Epidermal melanocyte (primary cell): Measurements from ENCODE around the gene MROH2A.

ENCODE experiments used
- DNase-seq: peaks from one replicate; pipeline ENCODE4 v3.0.0; 2011; ENCODE audit warnings: low spot score; ENCODE audit not compliant: insufficient read length

MROH2A gene

DNA sequence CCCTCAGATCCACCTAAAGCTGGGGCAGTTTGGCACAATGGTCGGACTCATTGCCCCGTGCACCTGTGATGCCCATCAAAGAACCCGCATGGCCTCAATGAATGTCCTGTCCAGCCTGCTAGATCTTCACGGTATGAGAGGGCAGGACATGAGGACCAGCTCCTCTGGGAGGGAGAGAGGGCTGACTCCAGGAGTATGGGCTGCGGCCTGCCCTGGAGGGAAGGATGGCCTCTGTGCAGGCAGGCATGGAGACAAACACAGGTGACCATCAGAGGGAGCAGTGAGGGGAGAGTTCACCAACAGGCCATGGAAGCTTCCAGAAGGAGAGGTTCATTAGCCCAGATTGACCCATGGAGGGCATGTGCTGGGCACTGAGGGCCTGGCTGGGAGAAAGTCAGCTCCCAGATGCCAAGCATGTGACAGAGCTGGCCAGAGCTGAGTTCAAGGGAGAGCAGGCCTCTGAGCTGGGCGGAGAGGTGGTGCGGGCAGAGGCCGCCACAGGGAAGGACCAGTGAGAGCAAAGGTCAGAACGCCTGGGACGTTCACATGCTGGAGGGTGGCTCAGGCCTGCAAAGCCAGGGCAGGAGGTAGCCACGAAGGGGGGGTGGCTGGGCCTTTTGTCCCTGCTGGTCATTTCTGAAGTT lies 40.0 kb downstream of the MROH2A start:
- no peak for DNase-seq

DNA sequence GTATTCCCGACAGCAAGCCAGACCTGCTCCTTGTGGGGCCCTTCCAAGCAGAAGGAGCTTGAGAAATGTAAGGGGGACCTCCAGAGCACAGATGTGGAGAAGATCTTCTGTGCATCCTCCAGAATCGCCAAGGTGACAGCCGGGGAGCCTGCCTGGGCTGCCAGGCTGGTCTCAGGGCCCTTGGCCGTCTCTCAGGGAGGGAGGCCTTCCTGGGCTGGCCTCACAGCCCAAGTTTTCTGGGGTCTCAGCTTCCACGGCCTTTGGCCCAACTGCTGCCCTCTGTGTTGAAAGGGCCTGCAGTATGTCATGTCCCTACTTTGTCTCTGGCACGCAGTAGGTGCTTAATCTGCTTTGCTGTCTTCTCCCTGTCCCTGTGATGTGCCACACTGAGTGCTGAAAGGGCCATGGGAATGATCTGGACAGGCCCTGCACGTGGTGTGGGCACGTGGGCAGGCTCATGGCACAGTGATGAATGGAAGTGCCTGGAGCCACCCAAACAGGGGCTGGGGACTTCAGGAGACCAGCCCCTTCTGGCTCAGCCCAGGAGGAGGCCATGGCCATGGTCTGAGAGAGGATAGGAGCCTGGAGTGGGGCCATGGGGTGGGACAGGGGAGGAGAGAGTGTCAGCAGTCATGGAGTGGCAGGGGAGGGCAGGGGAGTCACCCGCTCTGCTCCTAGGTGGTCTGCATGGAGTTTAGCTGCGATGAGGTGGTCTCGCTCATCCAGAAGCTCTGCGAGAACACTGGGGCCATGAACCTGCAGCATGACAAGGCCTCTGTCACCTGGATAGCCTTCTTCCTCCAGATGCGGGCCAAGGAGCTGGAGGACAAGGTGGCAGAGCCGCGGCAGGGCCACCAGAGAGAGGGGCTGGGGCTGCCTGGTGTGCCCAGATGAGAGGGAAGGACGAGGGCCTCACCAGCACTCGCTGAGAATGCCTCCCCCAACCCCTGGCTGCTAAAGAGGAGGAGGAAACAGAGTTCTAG lies 40.8 kb downstream of the MROH2A start:
- no peak for DNase-seq

GRCh38 chr2:233819884-233820773 lies 42.0 kb downstream of the MROH2A start:
- no peak for DNase-seq

DNA sequence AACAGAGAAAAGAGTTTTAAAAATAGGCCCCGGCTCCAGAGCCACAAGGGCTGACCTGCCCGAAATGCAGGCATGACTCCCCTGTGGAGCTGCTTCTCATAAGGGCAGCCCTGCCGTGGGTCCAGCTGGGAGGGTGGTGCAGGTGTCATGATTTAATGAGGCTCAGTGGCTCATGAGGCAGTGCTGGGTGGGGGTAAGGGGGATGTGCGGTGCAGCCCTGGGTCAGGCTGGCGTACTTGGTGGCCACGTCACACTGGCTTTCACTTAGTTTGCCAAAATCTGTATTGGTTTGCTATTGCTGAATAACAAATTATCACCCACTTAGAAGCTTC lies 42.6 kb downstream of the MROH2A start:
- no peak for DNase-seq

DNA sequence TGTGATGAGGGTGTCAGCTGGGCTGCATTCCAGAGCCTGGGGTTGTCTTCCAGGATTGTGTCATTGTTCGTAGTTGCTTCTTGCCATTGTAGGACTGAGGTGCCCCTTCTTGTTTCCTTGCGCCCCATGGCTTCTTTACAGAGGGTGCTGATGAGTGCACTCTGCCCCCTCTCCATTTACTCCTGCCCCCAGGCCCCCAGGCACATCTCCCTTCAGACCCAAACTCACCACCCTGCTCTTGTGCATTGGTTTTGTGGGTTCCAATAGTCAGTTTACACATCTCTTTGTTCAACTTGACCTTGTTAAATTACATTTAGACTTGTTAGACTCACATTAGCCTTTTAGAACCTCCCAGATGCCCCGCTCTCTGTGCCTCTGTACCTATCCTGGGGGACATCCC lies 43.1 kb downstream of the MROH2A start:
- no peak for DNase-seq

GRCh38 chr2:233821709-233822100 lies 43.6 kb downstream of the MROH2A start:
- no peak for DNase-seq

- DNase-seq: no peak
These were observed 44.1 kb downstream of the MROH2A start for GRCh38 chr2:233822101-233822771.

- DNase-seq: no peak
These were observed 44.9 kb downstream of the MROH2A start for GRCh38 chr2:233822781-233823730.

GRCh38 chr2:233823731-233824121 lies 45.6 kb downstream of the MROH2A start:
- DNase-seq: no peak

DNA sequence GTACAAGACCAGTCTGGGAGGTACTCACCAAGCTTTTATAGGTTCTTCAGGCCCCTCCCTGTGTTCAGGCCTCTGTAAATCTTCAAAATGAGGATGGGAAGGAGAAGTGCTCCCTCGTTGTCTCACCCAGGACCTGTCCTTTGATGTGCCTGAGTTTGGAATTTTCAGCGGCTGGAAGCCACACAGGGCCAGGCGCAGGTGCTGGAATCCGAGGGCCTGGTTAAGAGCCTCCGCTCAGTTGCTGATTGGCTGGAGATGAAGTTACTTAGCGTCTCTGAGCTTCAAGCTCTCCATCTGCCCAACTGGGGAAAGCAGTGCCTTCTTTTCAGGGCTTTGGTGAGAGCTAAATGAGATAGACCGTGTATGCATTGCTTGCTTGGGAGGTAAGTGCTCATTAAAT lies 46.2 kb downstream of the MROH2A start:
- no peak for DNase-seq

DNA sequence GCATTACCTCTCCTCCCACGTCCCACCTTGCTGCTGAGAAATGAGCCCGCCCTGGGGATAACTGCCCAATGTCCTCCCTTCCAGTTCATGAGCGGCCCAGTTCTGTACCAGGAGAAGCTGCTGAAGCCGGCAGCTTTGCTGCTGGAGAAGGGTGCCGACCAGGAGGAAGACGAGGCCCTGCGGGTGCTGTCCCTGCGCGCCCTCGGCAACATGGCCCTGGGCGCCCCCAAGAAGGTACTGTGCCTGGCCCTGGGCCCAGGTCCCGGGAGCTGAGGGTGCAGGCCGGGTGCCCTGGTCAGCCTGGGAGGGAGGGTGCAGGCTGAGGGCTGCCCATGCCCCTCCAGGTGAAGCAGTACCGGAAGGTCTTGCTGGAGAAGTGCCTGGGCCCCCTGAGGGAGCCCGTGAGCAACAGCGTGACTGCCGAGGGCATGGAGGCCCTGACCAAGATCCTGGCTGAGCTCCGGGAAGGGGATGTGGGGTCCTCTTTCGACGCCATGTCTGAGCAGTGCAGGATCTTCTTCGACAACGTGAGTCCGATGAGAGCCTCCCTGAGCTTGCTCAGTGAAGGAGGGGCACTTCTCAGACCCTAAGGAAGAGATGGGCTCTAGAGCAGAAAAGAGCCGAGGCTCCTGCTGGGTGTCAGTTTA lies 50.5 kb downstream of the MROH2A start:
- no peak for DNase-seq

GRCh38 chr2:233829193-233830110 lies 51.3 kb downstream of the MROH2A start:
- no peak for DNase-seq

DNA sequence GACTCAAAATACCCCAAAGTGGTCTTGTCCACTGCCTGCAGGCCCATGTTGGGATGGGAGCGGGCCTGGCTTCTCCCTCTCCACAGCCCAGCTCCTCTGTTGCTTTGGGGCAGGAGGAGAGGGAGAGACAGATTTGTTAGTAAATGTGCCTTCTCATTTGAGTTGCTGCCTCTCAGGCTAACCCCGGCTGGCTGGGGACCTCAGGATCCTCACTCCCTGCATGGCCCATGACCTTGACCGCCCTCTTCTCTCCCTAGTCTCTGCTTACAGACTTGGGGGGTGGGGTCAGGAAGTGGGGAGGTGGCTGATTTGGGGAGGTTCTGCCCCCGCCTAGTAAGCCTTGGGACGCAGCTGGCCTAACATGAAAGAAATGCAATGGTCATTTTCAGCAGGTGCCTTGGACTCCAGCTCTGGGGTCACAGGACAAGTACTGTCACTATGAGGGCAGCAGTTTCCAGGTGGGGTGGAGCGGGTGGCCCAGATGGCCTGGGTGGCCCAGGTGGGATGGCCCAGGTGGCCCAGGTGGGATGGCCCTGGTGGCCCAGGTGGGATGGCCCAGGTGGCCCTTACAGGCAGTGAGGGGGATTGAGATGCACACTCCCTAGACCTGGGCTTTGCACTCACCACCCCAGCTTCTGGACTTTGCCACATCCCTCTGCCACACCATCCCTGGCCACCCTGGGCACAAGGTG lies 52.1 kb downstream of the MROH2A start:
- DNase-seq: no peak

- no peak for DNase-seq
These were observed 53.0 kb downstream of the MROH2A start for GRCh38 chr2:233831011-233831721.

DNA sequence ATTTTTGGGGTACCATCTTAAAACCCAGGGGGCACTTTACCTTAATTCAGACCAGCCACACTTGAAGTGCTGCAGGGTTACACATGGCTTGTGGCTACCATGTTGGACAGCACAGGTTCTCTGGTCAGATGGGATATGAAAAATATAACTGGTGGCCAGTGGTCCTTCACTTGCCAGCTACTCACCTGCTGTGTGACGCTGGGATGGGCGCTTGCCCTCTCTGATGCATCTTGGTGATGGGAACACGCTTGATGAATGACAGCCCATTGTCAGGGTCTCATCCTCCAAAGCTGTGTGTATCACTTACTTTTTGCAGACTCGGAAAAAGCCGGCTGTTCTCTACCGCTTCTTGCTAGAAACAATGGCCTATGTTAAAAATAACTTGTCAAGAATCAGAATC lies 53.7 kb downstream of the MROH2A start:
- no peak for DNase-seq

DNA sequence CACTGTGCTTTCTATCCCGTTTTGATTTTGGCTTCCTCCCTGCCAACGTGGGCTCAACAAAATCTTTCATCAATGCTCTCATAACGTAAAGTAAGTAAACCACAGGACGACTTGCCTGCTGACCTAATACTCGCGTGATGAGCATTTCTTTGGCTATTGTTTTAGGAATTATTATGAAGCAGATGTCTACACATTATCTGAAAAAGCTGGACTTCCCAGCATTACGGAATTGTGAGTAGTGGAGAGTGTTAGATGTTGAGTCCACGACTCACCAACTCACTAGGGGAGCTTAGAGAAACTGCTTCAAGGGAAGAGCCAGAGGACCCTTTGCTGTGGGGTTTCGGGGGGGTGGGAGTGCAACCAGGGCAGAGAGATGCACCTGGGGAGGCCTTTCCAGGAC lies 54.3 kb downstream of the MROH2A start:
- no peak for DNase-seq

- no peak for DNase-seq
These were observed 54.8 kb downstream of the MROH2A start for GRCh38 chr2:233832869-233833311.
